Measurements from ENCODE around the gene POU6F1.

The POU6F1 gene

GRCh38 chr12:51198568-51199365 lies 19.1 kb downstream of the POU6F1 start:
- no peak for DNase-seq (ENCODE audit: low spot score)

GRCh38 chr12:51197736-51198567 lies 19.9 kb downstream of the POU6F1 start:
- DNase-seq (ENCODE audit: low spot score) = no peak

- DNase-seq (ENCODE audit: low spot score) = no peak
Measured at GRCh38 chr12:51196547-51196946, 21.3 kb downstream of the POU6F1 start.

DNA sequence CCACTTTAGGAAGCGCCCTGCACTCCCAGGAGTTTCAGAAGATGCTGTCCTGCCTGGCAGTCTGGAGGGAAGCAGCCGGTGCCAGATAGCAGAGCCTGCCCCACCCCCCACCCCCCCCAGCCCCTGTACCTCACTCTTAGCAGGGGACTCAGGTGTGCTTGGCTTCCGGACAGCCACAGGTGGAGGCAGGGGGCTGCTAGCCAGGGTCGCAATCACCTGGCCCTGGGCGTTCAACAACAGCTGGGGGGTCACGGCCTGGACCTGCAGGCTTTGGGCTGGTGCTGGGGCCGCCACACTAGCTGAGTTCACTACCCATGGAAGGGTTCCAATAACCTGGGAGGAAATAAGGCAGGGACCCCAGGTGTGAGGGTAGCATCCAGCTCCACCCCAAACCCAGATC lies 22.0 kb downstream of the POU6F1 start:
- no peak for DNase-seq (ENCODE audit: low spot score)

- DNase-seq (ENCODE audit: low spot score) = no peak
Measured at GRCh38 chr12:51192284-51192671, 25.6 kb downstream of the POU6F1 start.

DNA sequence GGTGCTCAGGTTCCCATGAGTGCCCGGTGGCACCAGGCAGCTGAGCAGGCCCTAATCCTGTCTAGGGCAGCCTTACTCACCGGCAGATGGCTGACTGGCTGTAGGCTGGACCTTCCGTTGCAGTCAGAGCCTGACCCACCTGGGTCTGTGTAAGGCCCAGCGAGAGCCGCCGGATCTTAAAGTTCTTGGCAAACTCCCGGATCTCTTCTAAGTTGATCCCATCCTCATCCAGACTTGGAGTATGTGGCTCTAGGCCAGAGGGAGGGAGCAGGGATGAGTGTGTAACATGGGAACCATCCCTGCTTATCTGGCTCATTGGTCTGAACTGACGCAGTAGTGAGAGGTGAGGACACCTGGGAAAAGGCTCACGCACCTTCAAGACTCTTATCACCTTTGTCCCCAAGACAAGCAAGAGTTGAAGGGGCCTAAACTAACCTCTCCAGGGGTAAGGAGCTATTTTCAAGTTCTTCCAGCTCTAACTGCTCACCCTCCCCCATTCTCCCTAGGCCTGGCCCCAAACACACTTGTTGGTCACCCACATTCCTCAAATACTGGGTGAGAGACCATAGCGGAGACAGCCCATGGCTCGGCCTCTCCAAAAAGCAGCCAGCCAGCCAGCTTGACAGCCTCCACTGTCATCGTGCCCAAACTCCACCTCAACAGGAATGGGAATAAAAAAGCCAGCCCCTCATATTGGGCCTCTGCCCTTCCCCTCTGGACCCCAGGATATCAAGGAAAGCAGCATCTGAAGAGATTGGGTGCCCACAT lies 26.2 kb downstream of the POU6F1 start:
- no peak for DNase-seq (ENCODE audit: low spot score)

DNA sequence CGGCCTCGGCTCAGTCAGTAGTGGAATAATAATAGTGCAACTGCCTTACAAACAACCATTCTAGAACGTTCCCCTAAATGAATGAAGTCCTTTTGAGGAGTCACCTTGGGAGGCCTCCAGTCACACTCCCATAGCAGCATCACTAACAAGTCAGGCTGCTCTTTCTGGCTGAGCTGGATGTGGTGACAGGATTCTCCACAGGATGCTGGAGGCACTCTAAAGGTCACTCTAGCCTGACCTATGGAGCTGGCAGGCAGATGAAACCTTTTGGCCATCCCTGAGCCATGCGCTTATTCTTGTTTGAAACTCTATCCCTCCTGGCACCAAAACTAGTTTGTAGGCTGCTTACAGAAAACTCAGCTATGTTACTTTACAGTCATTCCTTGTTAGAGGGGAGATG lies 27.0 kb downstream of the POU6F1 start:
- DNase-seq (ENCODE audit: low spot score) = no peak

GRCh38 chr12:51189790-51190355 lies 28.0 kb downstream of the POU6F1 start:
- DNase-seq (ENCODE audit: low spot score) = no peak

DNA sequence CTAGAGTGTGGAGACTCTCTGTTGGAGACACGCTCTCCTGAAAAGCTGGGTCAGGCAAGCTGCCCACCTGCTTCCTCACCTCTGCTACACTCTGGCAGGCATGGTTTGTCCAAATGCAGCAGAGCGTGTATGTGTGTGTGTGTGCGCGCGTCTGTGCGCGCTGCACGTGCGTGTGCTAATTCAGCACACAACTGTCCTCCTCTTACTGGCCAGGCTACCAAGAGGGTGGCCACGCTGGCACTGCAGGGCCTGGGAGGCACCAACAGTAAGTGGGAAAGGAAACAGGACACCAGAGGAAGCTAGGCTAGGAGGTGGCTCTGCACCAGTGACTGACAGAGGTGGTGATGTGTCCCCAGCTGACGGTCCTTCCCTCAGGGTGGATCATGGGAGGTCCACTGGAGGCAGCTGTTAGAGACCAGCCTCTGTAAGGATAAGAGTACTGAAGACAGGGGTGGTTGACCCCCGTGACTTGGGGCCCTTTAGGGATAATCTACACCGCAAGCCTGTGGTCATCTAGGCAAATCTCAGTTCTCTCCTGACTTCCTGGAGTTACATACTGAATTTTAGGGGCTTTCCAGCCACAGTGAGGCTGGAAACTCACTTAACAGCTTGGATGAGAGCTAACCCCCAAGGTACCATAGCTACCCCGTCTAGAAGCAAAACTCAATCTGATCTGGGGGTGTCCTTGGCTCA lies 29.4 kb downstream of the POU6F1 start:
- DNase-seq (ENCODE audit: low spot score) = no peak

DNA sequence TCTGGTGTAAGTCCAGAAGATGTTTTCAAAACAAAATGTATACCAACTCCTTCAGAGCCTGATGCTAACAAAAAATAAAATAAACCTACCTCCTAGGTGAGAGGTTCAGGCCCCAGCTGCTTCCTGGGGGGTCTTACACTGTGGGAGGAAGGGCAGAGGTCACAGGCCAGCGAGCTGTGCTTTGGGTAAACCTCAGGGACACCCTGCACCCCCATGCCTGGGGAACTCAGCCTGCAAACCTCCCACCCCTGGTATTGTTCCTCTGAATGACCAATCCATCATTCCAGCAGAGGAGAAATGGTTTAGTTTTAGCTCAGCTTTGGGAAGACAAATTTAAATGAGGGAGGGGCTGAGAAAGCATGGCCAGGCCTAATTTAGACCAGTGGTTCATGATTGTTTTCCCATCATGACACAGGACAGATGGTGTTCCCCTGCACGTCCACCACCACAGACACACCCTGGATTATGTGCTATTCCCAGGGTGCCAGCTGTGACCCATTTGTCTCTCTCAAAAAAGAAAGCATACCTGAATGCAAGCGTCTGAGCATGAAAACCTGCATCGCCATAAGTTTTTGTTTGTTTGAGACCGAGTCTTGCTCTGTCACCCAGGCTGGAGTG lies 30.4 kb downstream of the POU6F1 start:
- DNase-seq (ENCODE audit: low spot score) = no peak

GRCh38 chr12:51186465-51187085 lies 31.3 kb downstream of the POU6F1 start:
- no peak for DNase-seq (ENCODE audit: low spot score)

- no peak for DNase-seq (ENCODE audit: low spot score)
Measured at GRCh38 chr12:51185171-51185717, 32.6 kb downstream of the POU6F1 start.

DNA sequence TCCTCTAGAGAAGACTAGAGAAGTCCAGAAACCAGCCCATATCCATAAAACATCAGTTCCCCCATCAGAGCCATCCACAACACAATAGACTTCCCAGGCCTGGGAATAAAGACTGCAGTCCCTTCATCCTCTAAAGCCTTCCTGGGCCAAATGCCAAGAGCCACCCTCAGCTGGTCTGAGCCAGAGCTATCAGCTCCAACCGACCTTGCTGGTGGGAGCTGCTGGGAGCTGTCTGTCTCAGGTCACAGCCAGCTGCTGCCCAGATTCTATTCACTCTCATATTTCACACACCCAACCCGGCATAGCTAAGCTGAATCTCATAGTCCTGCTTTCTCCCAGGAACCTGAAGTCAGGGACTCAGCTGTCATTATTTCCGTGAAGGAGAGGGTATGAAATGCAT lies 34.0 kb downstream of the POU6F1 start:
- peak; percentile 25 for DNase-seq (ENCODE audit: low spot score)

DNA sequence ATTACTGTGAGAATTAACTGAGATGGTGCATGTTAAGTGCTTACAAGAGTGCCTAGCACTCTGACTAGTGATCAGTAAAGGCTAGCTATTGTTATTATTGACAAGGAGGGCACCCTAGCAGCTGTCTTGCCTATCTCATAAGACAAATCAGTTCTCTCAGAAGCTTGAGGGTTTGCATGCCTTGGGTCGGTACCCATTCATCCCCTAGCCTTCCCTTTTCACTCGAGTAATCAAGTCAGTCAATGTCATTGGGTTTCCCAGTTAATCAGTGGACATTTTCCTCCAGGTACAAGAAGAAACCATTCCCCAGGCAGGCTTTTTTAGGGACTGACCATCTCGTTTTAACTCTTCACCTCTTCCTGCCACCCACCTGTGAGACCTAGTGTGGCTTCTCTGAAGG lies 34.5 kb downstream of the POU6F1 start:
- no peak for DNase-seq (ENCODE audit: low spot score)

- DNase-seq (ENCODE audit: low spot score) = no peak
Measured at GRCh38 chr12:51181558-51181957, 36.3 kb downstream of the POU6F1 start.

GRCh38 chr12:51177897-51178296 lies 40.0 kb downstream of the POU6F1 start:
- no peak for DNase-seq (ENCODE audit: low spot score)

- no peak for DNase-seq (ENCODE audit: low spot score)
Measured at GRCh38 chr12:51174501-51174900, 43.4 kb downstream of the POU6F1 start.

GRCh38 chr12:51172515-51173431 lies 45.1 kb downstream of the POU6F1 start, which contains the start of gene TFCP2:
TFCP2 (minus strand) TSS chr12:51173135; CDS start chr12:51172422, 713 bp downstream.
- peak; percentile 99 for DNase-seq (ENCODE audit: low spot score)

Measured in SK-N-DZ (cell line).